MM.1S (cell line): ENCODE results near the gene CYP24A1.

Source experiments
- DNase-seq: peaks from one replicate; pipeline ENCODE4 v3.0.0-alpha.2; 2015
- H2AFZ ChIP-seq: fragments of 300-600 bp; sonication (generic); 2 replicates; pipeline ENCODE4 v1.6.0; 2016; ENCODE audit warnings: antibody characterized with exemption, low read length
- H3F3A ChIP-seq: fragments of 300-600 bp; sonication (generic); 2 replicates; pipeline ENCODE4 v1.6.1; 2016; ENCODE audit warnings: mild to moderate bottlenecking, antibody characterized with exemption, low read length, moderate library complexity, mixed read lengths; ENCODE audit not compliant: insufficient read depth
- H3K27ac ChIP-seq: fragments of 300-600 bp; sonication (generic); 2 replicates; pipeline ENCODE4 v1.5.1; 2016; ENCODE audit warnings: mild to moderate bottlenecking, low read length
- H3K27me3 ChIP-seq: fragments of 300-600 bp; sonication (generic); replicated peaks from 2 replicates; pipeline ENCODE4 v1.6.0; 2016; ENCODE audit warnings: low read length; ENCODE audit not compliant: insufficient read depth
- H3K36me3 ChIP-seq: fragments of 300-600 bp; sonication (generic); replicated peaks from 2 replicates; pipeline ENCODE4 v1.6.1; 2016; ENCODE audit warnings: mild to moderate bottlenecking, low read length, mixed read lengths; ENCODE audit not compliant: insufficient read depth
- H3K4me1 ChIP-seq: fragments of 300-600 bp; sonication (generic); 2 replicates; pipeline ENCODE4 v1.6.1; 2016; ENCODE audit warnings: low read length, mixed read lengths
- H3K4me2 ChIP-seq: fragments of 300-600 bp; sonication (generic); 2 replicates; pipeline ENCODE4 v1.6.0; 2016; ENCODE audit warnings: low read depth, low read length
- H3K4me3 ChIP-seq: fragments of 300-600 bp; sonication (generic); 2 replicates; pipeline ENCODE4 v1.5.1; 2016; ENCODE audit warnings: low read length, mixed read lengths
- H3K79me2 ChIP-seq: fragments of 300-600 bp; sonication (generic); 2 replicates; pipeline ENCODE4 v1.6.1; 2016; ENCODE audit warnings: mixed run types, low read length, mixed read lengths
- H3K9ac ChIP-seq: fragments of 300-600 bp; sonication (generic); 2 replicates; pipeline ENCODE4 v1.6.1; 2016; ENCODE audit warnings: low read length, mixed read lengths
- H3K9me2 ChIP-seq: fragments of 300-600 bp; sonication (generic); replicated peaks from 2 replicates; pipeline ENCODE4 v1.6.1; 2016; ENCODE audit warnings: mild to moderate bottlenecking, low read length, mixed read lengths; ENCODE audit not compliant: insufficient read depth
- H3K9me3 ChIP-seq: fragments of 300-600 bp; sonication (generic); replicated peaks from 2 replicates; pipeline ENCODE4 v1.6.1; 2016; ENCODE audit warnings: mild to moderate bottlenecking, low read length, mixed read lengths; ENCODE audit not compliant: insufficient read depth
- H4K20me1 ChIP-seq: fragments of 300-600 bp; sonication (generic); 2 replicates; pipeline ENCODE4 v1.6.1; 2016; ENCODE audit warnings: mild to moderate bottlenecking, low read length, moderate library complexity, mixed read lengths; ENCODE audit not compliant: insufficient read depth
- CTCF ChIP-seq: fragments of 300-600 bp; sonication (generic); IDR thresholded peaks from 2 replicates; pipeline ENCODE4 v1.5.1; 2016; ENCODE audit warnings: antibody characterized with exemption, low read length, mixed read lengths
- EZH2 ChIP-seq: fragments of 300-600 bp; sonication (generic); optimal IDR thresholded peaks from 2 replicates; pipeline ENCODE3; 2017; ENCODE audit warnings: low read depth, mild to moderate bottlenecking, antibody characterized with exemption, low read length, mixed read lengths
- EZH2phosphoT487 ChIP-seq: fragments of 300-600 bp; sonication (generic); IDR thresholded peaks from 2 replicates; pipeline ENCODE4 v1.6.1; 2018; ENCODE audit warnings: antibody characterized with exemption, low read length

The CYP24A1 gene

GRCh38 chr20:54103762-54104600, 69.8 kb downstream of the CYP24A1 start:
- H3K9me2 ChIP-seq, result no peaks in the 10 kb centered on the region
- no peaks in the 10 kb centered on the region for H3K9me3 ChIP-seq
- no peaks in the 10 kb centered on the region for H3K27me3 ChIP-seq
- H2AFZ ChIP-seq, result peak overlapping the region; percentile 39; the same call in 1 of the 2 replicates
- H4K20me1 ChIP-seq, result no peaks in the 10 kb centered on the region
- H3K79me2 ChIP-seq, result no peaks in the 10 kb centered on the region
- TF ChIP-seq EZH2phosphoT487 (no peak), CTCF (no peak), EZH2 (no peak)
- H3K4me3 ChIP-seq, result no peak overlapping the region
- no peaks in the 10 kb centered on the region for H3K4me1 ChIP-seq
- H3K4me2 ChIP-seq, result peak overlapping the region; percentile 6; the same call in 1 of the 2 replicates
- no peak overlapping the region for H3K27ac ChIP-seq
- H3K9ac ChIP-seq, result no peak overlapping the region
- DNase-seq, result no peak
- no peaks in the 10 kb centered on the region for H3K36me3 ChIP-seq
- no peaks in the 10 kb centered on the region for H3F3A ChIP-seq
